IPS-18c (cell line): ENCODE results near the gene DDIT3.
"Not testable (repeated sequence)": the region's sequence is repeated elsewhere in the genome, so short reads cannot be mapped to it uniquely, and the experiment has no call there.

Experiments used
- H3K4me3 ChIP-seq: 2 replicates; pipeline ENCODE4 v1.7.0; 2013; ENCODE audit warnings: low read depth, mild to moderate bottlenecking, low read length, moderate library complexity; ENCODE audit not compliant: insufficient read depth
- H3K9me3 ChIP-seq: one replicate; pipeline ENCODE4 v1.6.1; 2013; ENCODE audit warnings: mild to moderate bottlenecking, low read length, moderate library complexity; ENCODE audit not compliant: control insufficient read depth, insufficient read depth

The DDIT3 gene

GRCh38 chr12:57506541-57506940 is 13.8 kb downstream of the DDIT3 start:
- not testable (repeated sequence) for H3K9me3 ChIP-seq, H3K4me3 ChIP-seq

DNA sequence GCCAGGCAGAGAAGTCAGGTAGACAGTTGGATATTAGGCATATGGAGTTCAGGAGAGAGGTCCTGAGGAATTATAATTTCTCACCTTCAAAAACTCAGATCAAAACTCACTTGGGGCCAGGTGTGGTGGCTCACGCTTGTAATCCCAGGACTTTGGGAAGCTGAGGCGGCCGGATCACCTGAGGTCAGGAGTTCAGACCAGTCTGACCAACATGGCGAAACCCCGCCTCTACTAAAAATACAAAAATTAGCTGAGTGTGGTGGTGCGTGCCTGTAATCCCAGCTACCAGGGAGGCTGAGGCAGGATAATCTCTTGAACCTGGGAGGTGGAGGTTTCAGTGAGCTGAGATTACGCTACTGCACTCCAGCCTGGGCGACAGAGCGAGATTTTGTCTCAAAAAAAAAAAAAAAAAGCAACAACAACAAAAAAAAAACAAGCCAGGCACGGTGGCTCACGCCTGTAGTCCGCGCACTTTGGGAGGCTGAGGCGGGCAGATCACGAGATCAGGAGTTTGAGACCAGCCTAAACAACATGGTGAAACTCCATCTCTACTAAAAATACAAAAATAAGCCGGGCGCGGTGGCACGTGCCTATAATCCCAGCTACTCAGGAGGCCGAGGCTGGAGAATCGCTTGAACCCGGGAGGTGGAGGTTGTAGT is 17.9 kb downstream of the DDIT3 start:
- H3K4me3 ChIP-seq, H3K9me3 ChIP-seq: not testable (repeated sequence)

DNA sequence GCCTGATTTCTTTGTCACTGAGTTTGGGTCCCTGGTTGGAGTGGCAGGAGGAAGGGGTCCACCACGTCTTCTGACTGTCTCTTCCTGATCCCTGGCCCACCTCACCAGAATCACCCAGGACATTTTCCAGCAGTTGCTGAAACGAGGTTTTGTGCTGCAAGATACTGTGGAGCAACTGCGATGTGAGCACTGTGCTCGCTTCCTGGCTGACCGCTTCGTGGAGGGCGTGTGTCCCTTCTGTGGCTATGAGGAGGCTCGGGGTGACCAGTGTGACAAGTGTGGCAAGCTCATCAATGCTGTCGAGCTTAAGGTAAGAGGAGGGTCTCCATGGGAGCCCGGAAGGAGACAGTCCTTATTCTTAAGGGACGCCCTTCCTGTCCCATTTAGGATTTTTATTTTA is 20.1 kb downstream of the DDIT3 start:
- Histone ChIP-seq H3K4me3 (no peak overlapping the region), H3K9me3 (peaks cover 4% of the 10 kb centered on the region)

- no peak overlapping the region for H3K4me3 ChIP-seq
- H3K9me3 ChIP-seq, result peaks cover 4% of the 10 kb centered on the region
These were observed 21.7 kb downstream of the DDIT3 start for GRCh38 chr12:57498571-57498970.

GRCh38 chr12:57498132-57498502 is 22.2 kb downstream of the DDIT3 start:
- Histone ChIP-seq H3K9me3 (peaks cover 4% of the 10 kb centered on the region), H3K4me3 (no peak overlapping the region)

DNA sequence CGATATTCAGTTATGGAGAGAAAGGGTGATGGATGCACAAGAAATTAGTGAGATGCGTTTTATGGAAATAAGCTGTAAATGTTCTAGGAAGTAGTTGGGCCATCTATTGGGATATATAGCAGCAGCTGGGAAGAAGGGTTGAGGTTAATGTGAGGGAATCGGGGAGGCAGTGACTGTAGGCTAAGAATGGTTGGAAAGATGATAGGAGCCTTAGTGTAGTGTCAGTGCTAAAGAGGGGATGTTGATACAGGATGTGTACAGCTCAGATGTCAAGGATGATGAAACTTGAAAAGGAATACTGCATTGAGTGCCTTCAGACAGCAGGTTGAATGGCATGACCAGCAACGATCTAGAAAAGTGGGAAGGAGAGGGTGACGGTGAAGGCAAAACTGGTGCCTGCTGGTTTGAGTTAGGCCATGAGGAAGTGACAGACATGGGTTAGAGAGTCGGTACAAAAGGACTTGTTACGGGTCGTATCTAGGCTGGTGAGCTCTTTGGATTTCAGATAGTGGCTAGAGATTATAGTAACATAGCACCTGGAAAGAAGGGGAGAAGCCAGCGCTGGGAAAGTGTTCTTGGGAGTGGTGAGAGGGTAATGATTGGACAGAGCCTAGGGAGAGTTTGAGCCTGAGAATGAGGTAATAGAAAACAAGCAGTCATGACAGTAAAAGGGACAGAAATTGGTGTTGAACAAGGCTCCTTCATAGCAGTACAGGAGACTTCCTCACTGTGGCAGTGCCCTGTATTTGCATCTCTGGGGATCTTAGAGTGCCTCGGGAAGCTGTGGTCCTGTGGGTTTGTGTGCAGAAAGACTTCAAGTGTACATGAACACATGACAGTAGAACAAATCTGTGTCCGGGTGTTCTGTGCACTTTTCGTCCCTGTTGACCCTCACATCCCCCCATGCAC is 22.8 kb downstream of the DDIT3 start:
- no peak overlapping the region for H3K4me3 ChIP-seq

DNA sequence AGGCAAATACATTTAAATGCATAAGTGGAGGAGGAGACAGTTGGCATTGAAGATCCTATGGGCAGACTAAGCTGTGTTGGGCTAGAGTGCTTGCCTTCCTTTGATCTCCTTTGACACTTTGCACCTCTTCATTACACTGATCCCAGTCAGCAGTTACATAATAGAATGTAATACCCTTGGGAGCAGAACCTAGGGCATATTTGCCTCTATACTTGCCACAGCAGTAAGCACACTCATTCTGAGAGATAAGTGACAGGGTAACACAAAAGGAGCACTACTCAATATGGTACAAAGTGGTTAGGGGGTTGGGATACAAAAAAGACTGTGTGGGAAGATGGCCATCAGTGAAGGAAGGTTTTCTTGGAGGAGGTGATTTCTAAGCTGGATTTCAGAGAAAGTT is 23.5 kb downstream of the DDIT3 start:
- H3K4me3 ChIP-seq, result no peak overlapping the region

More for the DNA sequence above, 22.8 kb downstream of the DDIT3 start:
- H3K9me3 ChIP-seq, result peaks cover 6% of the 10 kb centered on the region

GRCh38 chr12:57495051-57495701 is 25.1 kb downstream of the DDIT3 start:
- not testable (repeated sequence) for H3K4me3 ChIP-seq, H3K9me3 ChIP-seq

More for the DNA sequence above, 23.5 kb downstream of the DDIT3 start:
- peaks cover 6% of the 10 kb centered on the region for H3K9me3 ChIP-seq

DNA sequence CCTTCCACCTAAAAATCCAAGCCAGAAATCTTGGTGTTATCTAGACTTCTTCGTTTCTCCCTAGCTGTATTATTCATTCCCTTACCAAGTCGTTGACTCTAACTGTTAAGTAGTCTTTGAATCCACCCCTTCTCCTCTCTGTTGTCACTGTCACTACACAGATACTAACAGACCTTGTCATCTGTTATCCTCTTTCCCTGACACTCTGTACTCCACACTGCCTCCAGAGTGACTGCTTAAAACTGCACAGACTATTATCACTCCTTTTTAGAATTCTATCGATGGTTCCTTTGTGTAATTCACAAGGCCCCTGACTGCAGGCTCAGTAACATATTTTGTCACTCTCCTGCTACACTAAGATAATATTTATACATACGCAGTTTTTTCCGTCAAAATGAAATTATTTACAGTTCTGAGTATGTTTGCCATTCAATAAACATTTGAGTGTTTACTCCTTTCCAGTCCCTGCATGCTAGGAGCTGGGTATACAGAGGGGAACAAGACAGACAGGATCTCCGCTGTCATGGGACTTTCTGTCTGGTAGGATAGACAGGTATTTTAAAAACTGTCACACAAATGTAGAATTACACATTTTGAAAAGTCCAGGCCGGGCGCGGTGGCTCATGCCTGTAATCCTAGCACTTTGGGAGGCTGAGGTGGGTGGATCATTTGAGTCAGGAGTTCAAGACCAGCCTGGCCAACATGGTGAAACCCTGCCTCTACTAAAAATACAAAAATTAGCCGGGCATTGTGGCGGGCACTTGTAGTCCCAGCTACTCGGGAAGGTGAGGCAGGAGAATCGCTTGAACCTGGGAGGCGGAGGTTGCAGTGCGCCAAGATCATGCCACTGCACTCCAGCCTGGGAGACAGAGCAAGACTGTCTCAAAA is 28.7 kb downstream of the DDIT3 start:
- H3K9me3 ChIP-seq, result peaks cover 2% of the 10 kb centered on the region
- no peak overlapping the region for H3K4me3 ChIP-seq

GRCh38 chr12:57490126-57490525 is 30.2 kb downstream of the DDIT3 start:
- Histone ChIP-seq H3K9me3 (peaks cover 2% of the 10 kb centered on the region), H3K4me3 (no peak overlapping the region)

DNA sequence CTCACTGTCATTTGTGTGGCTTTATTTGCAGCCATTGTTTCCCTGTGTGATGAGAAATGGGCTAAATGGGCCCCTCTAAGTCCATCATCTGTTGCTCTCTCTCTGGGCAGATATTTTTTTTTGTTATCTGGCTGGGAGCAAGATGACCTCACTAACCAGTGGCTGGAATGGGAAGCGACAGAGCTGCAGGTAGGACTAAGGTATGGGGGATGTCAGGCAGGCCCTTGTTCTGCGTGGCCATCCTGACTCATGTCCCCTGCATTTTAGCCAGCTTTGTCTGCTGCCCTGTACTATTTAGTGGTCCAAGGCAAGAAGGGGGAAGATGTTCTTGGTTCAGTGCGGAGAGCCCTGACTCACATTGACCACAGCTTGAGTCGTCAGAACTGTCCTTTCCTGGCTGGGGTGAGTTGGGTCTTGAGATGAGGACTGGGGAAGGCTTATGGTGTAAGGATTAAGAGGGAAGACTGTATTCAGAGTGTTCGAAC is 31.1 kb downstream of the DDIT3 start:
- H3K4me3 ChIP-seq, result peak overlapping the region; percentile 87
- H3K9me3 ChIP-seq, result peaks cover 2% of the 10 kb centered on the region

DNA sequence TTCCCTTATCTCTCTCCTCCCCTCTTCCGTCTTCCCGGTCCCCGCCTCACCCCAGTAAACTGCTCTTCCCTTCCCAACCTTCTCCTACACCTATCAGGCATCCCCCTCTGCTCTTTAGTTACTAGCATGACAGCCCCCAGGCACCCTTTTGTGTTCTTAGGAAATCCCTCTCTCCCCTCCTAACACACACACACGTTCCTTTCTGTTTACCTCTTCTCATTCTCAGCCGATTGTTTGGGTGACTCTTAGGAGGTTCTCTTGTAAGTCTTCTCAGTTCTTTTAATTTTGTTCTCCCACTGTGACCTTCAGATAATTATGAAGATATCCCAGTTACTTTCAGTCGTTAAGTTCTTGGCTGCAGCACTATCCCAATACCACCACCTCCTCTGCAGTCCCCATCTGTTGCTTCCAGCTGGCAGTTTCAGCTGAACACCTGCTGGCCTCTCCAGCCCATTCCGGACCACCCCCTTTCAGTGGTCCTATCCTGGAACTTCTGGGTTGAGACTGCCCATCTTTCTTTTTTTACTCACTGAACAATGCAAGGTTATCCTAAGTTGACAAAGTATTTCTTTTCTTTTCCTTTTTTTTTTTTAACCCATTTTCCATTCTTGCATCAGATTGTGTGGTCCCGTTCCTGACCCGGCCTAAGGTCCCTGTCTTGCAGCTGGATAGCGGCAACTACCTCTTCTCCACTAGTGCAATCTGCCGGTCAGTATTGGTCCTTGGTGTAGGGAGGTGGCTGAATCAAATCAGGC is 31.7 kb downstream of the DDIT3 start:
- H3K4me3 ChIP-seq, result peak overlapping the region; percentile 87

GRCh38 chr12:57487597-57488401 is 32.5 kb downstream of the DDIT3 start, which contains the start of gene MARS1:
Gene MARS1, plus strand, starts transcription at chr12:57488068. Its CDS starts 23 bp downstream, at chr12:57488091.
- peak within 1 kb of the TSS; percentile 87 for H3K4me3 ChIP-seq
- H3K9me3 ChIP-seq, result peaks cover 2% of the 10 kb centered on the region

More for the DNA sequence above, 31.7 kb downstream of the DDIT3 start:
- H3K9me3 ChIP-seq, result peaks cover 2% of the 10 kb centered on the region

DNA sequence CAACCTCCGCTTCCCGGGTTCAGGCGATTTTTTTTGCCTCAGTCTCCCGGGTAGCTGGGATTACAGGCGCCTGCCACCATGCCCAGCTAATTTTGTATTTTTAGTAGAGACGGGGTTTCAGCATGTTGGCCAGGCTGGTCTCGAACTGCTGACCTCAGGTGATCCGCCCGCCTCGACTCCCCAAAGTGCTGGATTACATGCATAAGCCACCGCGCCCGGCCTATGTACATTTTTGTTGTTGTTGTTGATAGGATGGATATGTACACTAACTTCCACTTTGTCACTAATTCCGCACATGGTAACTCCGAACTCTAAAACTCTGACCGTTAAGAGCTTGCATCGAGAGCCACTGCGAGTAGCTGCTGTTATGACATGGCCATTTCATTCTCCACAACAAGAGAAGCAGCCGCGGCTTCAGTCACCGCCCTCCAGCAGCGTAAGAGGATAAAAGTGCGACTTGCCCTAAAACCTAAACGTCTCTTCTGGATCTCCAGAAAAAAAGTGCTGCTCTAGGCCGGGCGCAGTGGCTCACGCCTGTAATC is 33.2 kb downstream of the DDIT3 start:
- Histone ChIP-seq H3K9me3 (no peaks in the 10 kb centered on the region), H3K4me3 (no peak overlapping the region)

GRCh38 chr12:57485695-57486094 is 34.6 kb downstream of the DDIT3 start:
- no peaks in the 10 kb centered on the region for H3K9me3 ChIP-seq

More at GRCh38 chr12:57485695-57486094, 34.6 kb downstream of the DDIT3 start:
- no peak overlapping the region for H3K4me3 ChIP-seq
